Mammary epithelial cell (primary cell): Measurements from ENCODE around the gene HOXA4.

Experiments
- EZH2 ChIP-seq: IDR thresholded peaks from 2 replicates; pipeline ENCODE4 v1.6.1; 2012; ENCODE audit warnings: low read length, inconsistent platforms, borderline replicate concordance
- TF ChIP-seq, protein P1 (sequence below), 2 donors: IDR thresholded peaks in 1 of 2; conservative IDR thresholded peaks in 1 of 2; 2 replicates each; pipeline ENCODE4 v1.5.1; 2011 to 2012; ENCODE audit warnings: inconsistent platforms in 2 of 2, low read length in 2 of 2, mild to moderate bottlenecking in 2 of 2, control low read depth in 1 of 2, low read depth in 1 of 2; ENCODE audit not compliant: insufficient read depth in 1 of 2; ENCODE audit errors: extremely low read depth in 1 of 2

DNA sequence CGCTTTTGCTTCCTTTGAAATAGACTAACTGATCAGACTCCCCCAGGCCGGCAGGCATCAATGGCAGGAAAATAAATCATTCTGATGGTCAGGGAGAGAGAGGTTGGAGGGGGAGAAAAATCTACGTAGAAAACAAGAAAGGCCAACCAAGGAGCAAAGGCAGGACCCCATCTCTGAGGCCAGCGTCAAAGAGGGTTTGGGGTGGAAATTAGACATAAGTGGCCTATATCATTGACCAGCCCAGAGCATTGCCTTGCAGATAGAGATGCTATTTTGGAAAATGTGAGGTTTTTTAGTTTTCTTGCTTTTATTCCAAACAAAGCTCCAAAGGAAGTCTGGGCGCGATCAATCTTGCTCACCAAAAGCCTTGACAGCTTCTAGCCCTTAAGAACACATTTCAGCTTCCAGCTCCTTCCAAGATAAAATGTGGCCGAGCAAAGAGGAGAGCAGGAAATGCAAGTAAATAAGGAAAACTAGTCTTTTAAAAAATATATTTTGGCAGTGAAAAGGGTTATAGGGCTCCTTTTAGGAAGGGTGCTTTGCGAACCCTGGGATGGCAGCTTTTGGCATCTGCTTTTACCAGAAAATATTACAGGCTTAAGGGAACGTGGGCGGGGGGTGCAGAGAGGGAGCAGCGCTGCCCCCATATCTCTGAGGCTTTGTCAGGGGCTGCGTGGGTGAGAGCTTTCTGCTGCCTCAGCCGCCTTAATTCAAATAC lies 26.1 kb downstream of the HOXA4 start:
- TF ChIP-seq, protein P1, sequence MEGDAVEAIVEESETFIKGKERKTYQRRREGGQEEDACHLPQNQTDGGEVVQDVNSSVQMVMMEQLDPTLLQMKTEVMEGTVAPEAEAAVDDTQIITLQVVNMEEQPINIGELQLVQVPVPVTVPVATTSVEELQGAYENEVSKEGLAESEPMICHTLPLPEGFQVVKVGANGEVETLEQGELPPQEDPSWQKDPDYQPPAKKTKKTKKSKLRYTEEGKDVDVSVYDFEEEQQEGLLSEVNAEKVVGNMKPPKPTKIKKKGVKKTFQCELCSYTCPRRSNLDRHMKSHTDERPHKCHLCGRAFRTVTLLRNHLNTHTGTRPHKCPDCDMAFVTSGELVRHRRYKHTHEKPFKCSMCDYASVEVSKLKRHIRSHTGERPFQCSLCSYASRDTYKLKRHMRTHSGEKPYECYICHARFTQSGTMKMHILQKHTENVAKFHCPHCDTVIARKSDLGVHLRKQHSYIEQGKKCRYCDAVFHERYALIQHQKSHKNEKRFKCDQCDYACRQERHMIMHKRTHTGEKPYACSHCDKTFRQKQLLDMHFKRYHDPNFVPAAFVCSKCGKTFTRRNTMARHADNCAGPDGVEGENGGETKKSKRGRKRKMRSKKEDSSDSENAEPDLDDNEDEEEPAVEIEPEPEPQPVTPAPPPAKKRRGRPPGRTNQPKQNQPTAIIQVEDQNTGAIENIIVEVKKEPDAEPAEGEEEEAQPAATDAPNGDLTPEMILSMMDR (conservative IDR thresholded peaks at IDR 0.05 in 1 of 2, IDR thresholded peaks at IDR 0.05 in 1 of 2; ENCODE audit: extremely low read depth in 1 of 2, insufficient read depth in 1 of 2, low read depth in 1 of 2, low read length in 2 of 2): no peak
- TF ChIP-seq EZH2: no peak
